K562 (cell line): ENCODE measurements around the gene ZCWPW1. TPM values are rescaled to one million over a fixed set of nuclear protein-coding genes. Genes with fewer than 3 reads are reported as not detected.

Experiments used
- EP300 ChIP-seq: IDR thresholded peaks from 2 replicates; pipeline ENCODE4 v1.6.1; 2012; ENCODE audit warnings: low read length, improper control_type of control experiment
- HDGF ChIP-seq: fragments of 450-650 bp; IDR thresholded peaks from 2 replicates; pipeline ENCODE4 v1.6.1; 2016
- HIVEP1 ChIP-seq: fragments of 250-450 bp; sonication (Bioruptor Pico); IDR thresholded peaks from 2 replicates; pipeline ENCODE4 v1.4.0; 2020; ENCODE audit warnings: mild to moderate bottlenecking
- KAT2B ChIP-seq: IDR thresholded peaks from one replicate; pipeline ENCODE4 v1.6.1; 2012; ENCODE audit warnings: low read depth, mild to moderate bottlenecking, control low read depth, inconsistent platforms, low read length, moderate library complexity
- KDM2B ChIP-seq: fragments of 250-450 bp; sonication (Bioruptor Pico); IDR thresholded peaks from 2 replicates; pipeline ENCODE4 v1.8.0; 2021; ENCODE audit warnings: mild to moderate bottlenecking, moderate library complexity
- NONO ChIP-seq, 2 experiments: fragments of 200-400 bp in 1 of 2; fragments of 450-650 bp in 1 of 2; formaldehyde crosslinking in 1 of 2; IDR thresholded peaks; 2 replicates each; pipeline ENCODE4 v1.6.1; 2017; ENCODE audit warnings: low read depth in 2 of 2, mild to moderate bottlenecking in 2 of 2, moderate library complexity in 2 of 2, low read length in 1 of 2
- RAD21 ChIP-seq, 2 experiments: fragments of 250-450 bp in 1 of 2; fragments of 450-650 bp in 1 of 2; sonication (Bioruptor Pico) in 1 of 2; formaldehyde crosslinking in 1 of 2; IDR thresholded peaks in 1 of 2; conservative IDR thresholded peaks in 1 of 2; 2 replicates each; pipeline versions ENCODE4 v1.4.0 to v1.8.0; 2020 to 2022; ENCODE audit warnings: mild to moderate bottlenecking in 2 of 2, moderate library complexity in 1 of 2
- RBM22 ChIP-seq: fragments of 200-400 bp; formaldehyde crosslinking; IDR thresholded peaks from 2 replicates; pipeline ENCODE4 v1.6.1; 2018; ENCODE audit warnings: low read length, low read depth; ENCODE audit not compliant: poor library complexity, severe bottlenecking
- RBM25 ChIP-seq: fragments of 200-400 bp; formaldehyde crosslinking; IDR thresholded peaks from 2 replicates; pipeline ENCODE4 v1.6.1; 2018; ENCODE audit warnings: low read length, low read depth, moderate library complexity; ENCODE audit not compliant: severe bottlenecking
- SIN3B ChIP-seq: fragments of 450-650 bp; IDR thresholded peaks from 2 replicates; pipeline ENCODE4 v1.6.1; 2017; ENCODE audit warnings: low read depth, mild to moderate bottlenecking, moderate library complexity
- U2AF2 ChIP-seq: fragments of 200-400 bp; formaldehyde crosslinking; optimal IDR thresholded peaks from 2 replicates; pipeline ENCODE3; 2017; ENCODE audit warnings: low read depth, mild to moderate bottlenecking, low read length
- ZNF407 ChIP-seq: fragments of 450-650 bp; IDR thresholded peaks from 2 replicates; pipeline ENCODE4 v1.6.1; 2016; ENCODE audit warnings: low read depth
- ZNF644 ChIP-seq: fragments of 200-800 bp; sonication (Bioruptor generic); IDR thresholded peaks from 2 replicates; pipeline ENCODE4 v1.6.1; 2016; ENCODE audit warnings: low read depth, missing genetic modification characterization, missing compliant biosample characterization
- polyA plus RNA-seq, 8 experiments: library from polyadenylated mRNA; depleted of rRNA in 4 of 8; stranded (reverse) in 5 of 8; unstranded in 3 of 8; fragments of >200 nt; fragmentation: Nextera tagmentation in 2 of 8; fragmentation: Illumina TruSeq in 1 of 8; extraction: Ambion mirVana in 2 of 8; extraction: Trizol in 1 of 8; gene quantifications; 2 replicates each; pipeline versions ENCODE4 v1.2.1 to v1.2.3, GENCODE V29; 2011 to 2014; ENCODE audit warnings: inconsistent platforms in 1 of 8, missing spikeins in 1 of 8
- total RNA-seq, 7 experiments: library from RNA; depleted of rRNA in 6 of 7; stranded (reverse); fragments of >200 nt in 6 of 7; fragmentation: Illumina TruSeq in 2 of 7; extraction: Trizol in 2 of 7; gene quantifications; 2 replicates each; pipeline versions ENCODE4 v1.2.1 to v1.2.3, GENCODE V29; 2011 to 2021; ENCODE audit warnings: low replicate concordance in 1 of 7
- TF ChIP-seq, protein P1 (sequence below): sonication (generic); formaldehyde crosslinking; IDR thresholded peaks from 2 replicates; pipeline ENCODE4 v1.8.0; 2022; ENCODE audit warnings: missing genetic modification reagents, mild to moderate bottlenecking, borderline replicate concordance

The ZCWPW1 gene
- total and polyA plus RNA-seq, 9 of the 15 experiments (the other 6 are each of a cell fraction or from before 2014, with no cell fraction given): 0.18 to 1.7 (median 1.2) TPM

DNA sequence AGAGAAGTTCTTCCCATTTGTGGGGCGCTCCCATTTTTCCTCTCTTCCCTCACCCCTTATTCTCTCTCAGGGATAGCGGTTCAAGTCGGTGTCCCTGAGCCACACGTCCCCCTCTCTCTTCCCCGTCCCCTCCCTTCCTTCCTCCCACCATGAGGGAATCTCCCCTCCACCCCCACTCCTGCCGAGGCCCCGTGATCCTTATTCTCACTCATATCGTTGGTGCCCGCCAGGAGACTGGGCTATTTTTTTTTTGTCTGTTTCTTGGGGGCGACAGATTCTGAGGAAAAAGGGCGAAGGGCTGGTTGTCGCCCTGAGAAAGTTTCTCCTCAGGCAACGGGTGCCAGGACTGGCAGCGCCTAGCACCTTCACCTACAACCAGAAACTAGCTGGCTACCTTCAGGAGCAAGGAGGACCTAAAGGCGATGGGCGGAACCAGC, 723 bp downstream of the ZCWPW1 start (continued):
- TF ChIP-seq ZNF407: no peak
- TF ChIP-seq, protein P1, sequence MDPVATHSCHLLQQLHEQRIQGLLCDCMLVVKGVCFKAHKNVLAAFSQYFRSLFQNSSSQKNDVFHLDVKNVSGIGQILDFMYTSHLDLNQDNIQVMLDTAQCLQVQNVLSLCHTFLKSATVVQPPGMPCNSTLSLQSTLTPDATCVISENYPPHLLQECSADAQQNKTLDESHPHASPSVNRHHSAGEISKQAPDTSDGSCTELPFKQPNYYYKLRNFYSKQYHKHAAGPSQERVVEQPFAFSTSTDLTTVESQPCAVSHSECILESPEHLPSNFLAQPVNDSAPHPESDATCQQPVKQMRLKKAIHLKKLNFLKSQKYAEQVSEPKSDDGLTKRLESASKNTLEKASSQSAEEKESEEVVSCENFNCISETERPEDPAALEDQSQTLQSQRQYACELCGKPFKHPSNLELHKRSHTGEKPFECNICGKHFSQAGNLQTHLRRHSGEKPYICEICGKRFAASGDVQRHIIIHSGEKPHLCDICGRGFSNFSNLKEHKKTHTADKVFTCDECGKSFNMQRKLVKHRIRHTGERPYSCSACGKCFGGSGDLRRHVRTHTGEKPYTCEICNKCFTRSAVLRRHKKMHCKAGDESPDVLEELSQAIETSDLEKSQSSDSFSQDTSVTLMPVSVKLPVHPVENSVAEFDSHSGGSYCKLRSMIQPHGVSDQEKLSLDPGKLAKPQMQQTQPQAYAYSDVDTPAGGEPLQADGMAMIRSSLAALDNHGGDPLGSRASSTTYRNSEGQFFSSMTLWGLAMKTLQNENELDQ (CRISPR knock-in tag): no peak; the same call in 1 of the 2 replicates
- no peak for TF ChIP-seq SIN3B
- no peak for TF ChIP-seq U2AF2
- no peak for TF ChIP-seq HIVEP1 (CRISPR knock-in tag)
- TF ChIP-seq KDM2B (CRISPR knock-in tag): 0 out of 2 replicates have a peak, but pooled peaks have one; percentile 39
- TF ChIP-seq ZNF644 (tag): no peak; the same call in 1 of the 2 replicates
- TF ChIP-seq RAD21 (CRISPR knock-in tag; conservative IDR thresholded peaks at IDR 0.05 in 1 of 2, IDR thresholded peaks at IDR 0.05 in 1 of 2): no peak
- no peak for TF ChIP-seq RBM22
- TF ChIP-seq KAT2B: no peak
- TF ChIP-seq RBM25: no peak
- TF ChIP-seq HDGF: no peak; the same call in 1 of the 2 replicates
- 0 out of 4 replicates have a peak, but pooled peaks of 1 of the 2 experiments have one; percentile 44 for TF ChIP-seq NONO (IDR thresholded peaks at IDR 0.05; ENCODE audit: low read depth in 2 of 2, low read length in 1 of 2)
- TF ChIP-seq EP300: no peak
